C4-2B (cell line): ENCODE data around the gene ATG4B.
"Not testable (repeated sequence)": the region's sequence is repeated elsewhere in the genome, so short reads cannot be mapped to it uniquely, and the experiment has no call there.

ENCODE experiments used
- H3K27ac ChIP-seq: fragments of 450-650 bp; 2 replicates; pipeline ENCODE4 v1.5.1; 2017
- CTCF ChIP-seq: fragments of 450-650 bp; conservative IDR thresholded peaks from 2 replicates; pipeline ENCODE4 v1.5.1; 2017; ENCODE audit warnings: mild to moderate bottlenecking
- ZFX ChIP-seq: fragments of 450-650 bp; IDR thresholded peaks from 2 replicates; pipeline ENCODE4 v1.6.1; 2017

Gene ATG4B

DNA sequence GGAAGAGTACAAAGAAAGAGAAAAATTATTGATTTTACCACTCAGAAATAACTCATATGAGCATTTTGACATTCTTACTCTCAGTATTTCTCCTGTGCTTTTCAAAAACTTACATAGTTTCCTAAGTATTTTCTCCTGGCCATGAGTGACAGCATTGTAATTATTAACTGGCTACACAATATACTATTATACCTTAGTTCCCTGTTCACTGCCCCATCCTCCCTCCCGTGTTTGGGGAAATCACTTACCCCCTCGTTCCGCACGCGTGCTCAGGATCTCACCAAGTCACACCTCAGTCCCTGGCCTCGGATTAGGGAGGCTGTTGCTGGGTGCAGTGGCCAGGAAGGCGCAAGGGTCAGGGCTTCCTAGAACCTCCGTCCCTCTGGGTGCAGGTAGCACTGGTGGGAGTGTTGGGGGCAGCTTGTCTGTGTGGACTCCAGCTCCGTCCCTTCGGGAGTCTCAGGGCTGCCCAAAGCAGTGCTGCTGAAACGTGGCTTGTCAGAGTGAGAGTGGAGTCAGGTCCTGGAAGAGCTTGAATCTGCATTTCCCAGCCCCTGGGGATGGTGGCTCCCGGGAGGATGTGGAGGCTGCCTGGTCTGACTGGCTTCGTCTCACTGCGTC is 23.2 kb downstream of the ATG4B start:
- no peak for TF ChIP-seq ZFX
- TF ChIP-seq CTCF: no peak
- no peak overlapping the region for H3K27ac ChIP-seq

DNA sequence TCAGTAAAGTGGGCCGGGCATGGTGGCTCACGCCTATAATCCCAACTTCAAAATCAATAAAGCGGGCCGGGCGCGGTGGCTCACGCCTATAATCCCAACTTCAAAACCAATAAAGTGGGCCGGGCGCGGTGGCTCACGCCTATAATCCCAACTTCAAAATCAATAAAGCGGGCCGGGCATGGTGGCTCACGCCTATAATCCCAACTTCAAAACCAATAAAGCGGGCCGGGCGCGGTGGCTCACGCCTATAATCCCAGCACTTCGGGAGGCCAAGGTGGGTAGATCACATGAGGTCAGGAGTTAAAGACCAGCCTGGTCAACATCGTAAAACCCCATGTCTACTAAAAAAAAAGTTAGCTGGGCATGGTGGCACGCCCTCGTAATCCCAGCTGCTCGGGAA is 25.2 kb downstream of the ATG4B start:
- not testable (repeated sequence) for H3K27ac ChIP-seq

DNA sequence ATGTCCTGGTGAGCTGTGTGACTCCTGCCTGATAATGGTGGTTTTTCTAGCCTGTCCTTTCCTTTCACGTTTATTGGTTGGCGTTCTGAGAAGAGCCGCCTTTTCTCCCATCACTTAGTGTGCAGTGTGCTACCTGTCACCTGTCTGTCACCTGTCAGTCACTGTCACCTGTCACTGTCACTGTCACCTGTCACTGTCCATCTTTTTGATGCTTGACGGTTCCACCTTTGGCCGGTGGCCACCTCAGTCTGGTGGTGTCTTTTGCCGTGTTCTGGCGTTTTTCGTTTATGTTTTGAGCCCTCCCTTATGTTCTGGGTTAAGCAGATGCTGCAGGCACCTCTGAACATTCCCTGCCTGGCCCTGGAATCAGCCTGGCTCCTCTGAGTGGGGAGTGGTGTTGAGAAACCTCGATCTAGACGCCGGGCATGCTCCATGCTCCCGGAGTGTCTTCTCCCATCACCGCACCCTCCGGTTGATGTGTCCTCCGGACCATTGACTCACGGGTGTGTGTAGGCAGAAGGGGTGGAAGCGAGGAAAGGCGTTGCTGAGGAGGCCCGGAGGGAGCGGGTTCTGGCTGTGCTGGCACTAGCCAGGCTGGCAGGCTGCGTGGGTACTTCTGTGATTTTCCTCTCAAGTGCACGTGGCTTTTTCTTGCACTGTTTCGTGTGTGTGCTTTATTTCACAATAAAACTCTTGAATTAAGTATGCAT is 28.4 kb downstream of the ATG4B start:
- H3K27ac ChIP-seq: no peak overlapping the region
- no peak for TF ChIP-seq ZFX
- TF ChIP-seq CTCF: no peak; the same call in 1 of the 2 replicates

DNA sequence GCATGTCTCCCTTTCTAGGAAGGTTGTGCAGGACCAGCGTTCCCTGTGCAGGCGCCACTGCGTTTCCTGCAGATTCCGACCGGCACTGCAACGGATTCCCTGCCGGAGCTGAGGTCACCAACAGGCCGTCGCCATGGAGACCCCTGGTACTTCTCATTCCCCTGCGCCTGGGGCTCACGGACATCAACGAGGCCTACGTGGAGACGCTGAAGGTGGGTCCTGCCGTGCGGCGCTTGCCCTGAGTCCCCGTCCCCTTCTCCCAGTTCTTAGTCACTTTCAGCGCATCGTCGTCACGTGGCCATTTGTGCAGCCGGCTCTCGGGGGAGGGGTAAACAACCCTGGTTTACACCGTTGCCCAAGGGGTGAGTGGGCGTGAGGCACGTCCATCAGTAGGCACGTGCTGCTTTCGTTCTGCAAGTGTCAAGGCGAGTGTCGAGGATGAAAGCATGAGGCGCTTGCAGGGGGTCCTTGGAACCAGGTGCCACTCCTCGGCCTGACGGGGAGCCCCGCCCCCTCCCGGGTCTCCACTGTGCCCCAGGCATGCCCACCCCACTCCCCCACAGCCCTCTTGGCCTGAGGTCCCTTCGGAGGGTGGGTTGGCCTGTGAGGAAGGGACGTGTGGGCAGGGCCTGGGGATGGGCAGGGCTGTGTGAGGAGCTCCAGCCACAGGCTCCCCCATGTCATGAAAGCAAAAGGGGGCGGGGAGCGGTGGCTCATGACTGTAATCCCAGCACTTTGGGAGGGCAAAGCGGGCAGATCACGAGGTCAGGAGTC is 29.3 kb downstream of the ATG4B start:
- H3K27ac ChIP-seq: no peak overlapping the region
- TF ChIP-seq ZFX: no peak
- TF ChIP-seq CTCF: no peak

DNA sequence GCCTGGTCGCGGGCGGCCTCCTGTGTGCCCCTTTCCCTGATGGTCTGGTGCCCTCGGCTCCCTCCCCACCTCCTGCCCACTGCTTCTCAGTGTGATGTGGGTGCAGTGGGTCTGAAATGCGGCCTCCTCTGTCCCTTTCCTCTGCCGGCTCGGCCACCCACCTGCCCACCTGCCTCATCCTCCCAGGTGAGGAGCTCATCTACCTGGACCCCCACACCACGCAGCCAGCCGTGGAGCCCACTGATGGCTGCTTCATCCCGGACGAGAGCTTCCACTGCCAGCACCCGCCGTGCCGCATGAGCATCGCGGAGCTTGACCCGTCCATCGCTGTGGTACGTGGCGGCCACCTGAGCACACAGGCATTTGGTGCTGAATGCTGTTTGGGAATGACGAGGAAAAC is 30.9 kb downstream of the ATG4B start:
- H3K27ac ChIP-seq: no peak overlapping the region
- no peak for TF ChIP-seq ZFX

DNA sequence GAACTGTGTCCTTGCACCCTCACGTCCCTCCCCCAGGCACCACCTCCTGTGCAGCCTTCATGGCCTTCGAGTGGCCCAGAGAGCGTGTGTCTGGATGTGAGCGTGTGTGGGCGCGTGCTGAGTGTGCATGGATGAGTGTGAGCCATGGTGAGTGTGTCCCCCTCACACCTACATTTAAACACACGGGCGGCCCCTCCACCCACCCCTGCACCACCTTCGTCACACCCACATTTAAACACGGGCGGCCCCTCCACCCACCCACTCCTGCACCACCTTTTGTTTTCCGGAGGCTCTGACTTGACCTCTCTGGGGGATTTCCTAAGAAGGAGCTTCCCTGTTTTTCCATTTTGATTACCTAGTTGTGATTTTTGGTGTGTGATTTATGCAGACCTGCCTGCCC is 31.3 kb downstream of the ATG4B start:
- no peak overlapping the region for H3K27ac ChIP-seq
- no peak for TF ChIP-seq ZFX
- TF ChIP-seq CTCF: no peak

- no peak for TF ChIP-seq ZFX
- no peak for TF ChIP-seq CTCF
- no peak overlapping the region for H3K27ac ChIP-seq
Observed at GRCh38 chr2:241670333-241671110, 33.0 kb downstream of the ATG4B start.
